ENCODE results near the gene ROR2. TPM values are rescaled to one million over a fixed set of nuclear protein-coding genes. Genes with fewer than 3 reads are reported as not detected.

The ROR2 gene
- total and polyA plus RNA-seq, 2 donors (not counting 3 experiments of a cell fraction or from before 2014, with no cell fraction given) = not detected

- no peaks in the 10 kb centered on the region for H3K4me1 ChIP-seq (ENCODE audit: control insufficient read depth, extremely low read depth, insufficient read depth, low read length)
- no peak for FAIRE-seq
- H3K9ac ChIP-seq (replicated peaks; ENCODE audit: extremely low read depth, insufficient read depth, low read length) = no peak overlapping the region
- no TSS peak for BruUV-seq (replicated peaks)
- H4K20me1 ChIP-seq (replicated peaks; ENCODE audit: control insufficient read depth, extremely low read depth, insufficient read depth, low read length) = no peaks in the 10 kb centered on the region
- no peaks in the 10 kb centered on the region for H3K9me3 ChIP-seq (replicated peaks; ENCODE audit: control insufficient read depth, insufficient read depth, low read length)
- no peak for DNase-seq (ENCODE audit: low read depth, low spot score)
- no peak overlapping the region for H3K27ac ChIP-seq (ENCODE audit: insufficient read depth, low read depth, low read length)
- no peak overlapping the region for H3K4me2 ChIP-seq (ENCODE audit: insufficient read depth, low read length)
- TF ChIP-seq EZH2 (IDR thresholded peaks at IDR 0.05; ENCODE audit: borderline replicate concordance, low read depth, low read length, severe bottlenecking) (no peak), POLR2A (IDR thresholded peaks at IDR 0.05; ENCODE audit: low read depth, low read length) (no peak), FOS (IDR thresholded peaks at IDR 0.05; ENCODE audit: borderline replicate concordance, insufficient read depth, low read length) (no peak), GATA2 (IDR thresholded peaks at IDR 0.05; ENCODE audit: insufficient read depth, insufficient read length, low read depth, low read length) (no peak), MAX (IDR thresholded peaks at IDR 0.05; ENCODE audit: insufficient read depth, insufficient read length) (no peak)
- no peaks in the 10 kb centered on the region for H3K27me3 ChIP-seq (ENCODE audit: control insufficient read depth in 2 of 2, insufficient read depth in 2 of 2, low read length in 2 of 2)
- no peak overlapping the region for H3K4me3 ChIP-seq (replicated peaks in 1 of 3; ENCODE audit: insufficient read depth in 1 of 3, low read depth in 1 of 3, low read length in 3 of 3)
- H3K9me1 ChIP-seq (replicated peaks; ENCODE audit: control insufficient read depth, extremely low read depth, insufficient read depth, low read length) = no peaks in the 10 kb centered on the region
- ChIA-PET POLR2A (no interaction called here), CTCF (no interaction called here)
- intact Hi-C loops (cut with micrococcal nuclease) (no loop called here), dilution Hi-C loops (cut with MboI; ENCODE audit: extremely low pct_ligation_motif_present, low sequenced_read_pairs) (no loop called here)
- H2AFZ ChIP-seq (ENCODE audit: low read depth, low read length) = no peak overlapping the region
- no peaks in the 10 kb centered on the region for H3K79me2 ChIP-seq (ENCODE audit: control insufficient read depth, insufficient read depth, low read length)
- H3K36me3 ChIP-seq (ENCODE audit: control insufficient read depth in 2 of 2, extremely low read depth in 1 of 2, insufficient read depth in 2 of 2, low read length in 2 of 2) = no peaks in the 10 kb centered on the region
These were observed 69.6 kb downstream of the ROR2 start for GRCh38 chr9:91880378-91880972.

- no peaks in the 10 kb centered on the region for H3K27me3 ChIP-seq (ENCODE audit: control insufficient read depth in 2 of 2, insufficient read depth in 2 of 2, low read length in 2 of 2)
- DNase-seq (ENCODE audit: low read depth, low spot score) (no peak), FAIRE-seq (no peak)
- H2AFZ ChIP-seq (ENCODE audit: low read depth, low read length) = no peak overlapping the region
- H3K9me3 ChIP-seq (replicated peaks; ENCODE audit: control insufficient read depth, insufficient read depth, low read length) = no peaks in the 10 kb centered on the region
- BruUV-seq (replicated peaks) = no TSS peak
- no peaks in the 10 kb centered on the region for H3K79me2 ChIP-seq (ENCODE audit: control insufficient read depth, insufficient read depth, low read length)
- CTCF ChIA-PET = no interaction called here
- H3K27ac ChIP-seq (ENCODE audit: insufficient read depth, low read depth, low read length) = no peak overlapping the region
- no peak overlapping the region for H3K4me2 ChIP-seq (ENCODE audit: insufficient read depth, low read length)
- POLR2A ChIA-PET = no interaction called here
- no peaks in the 10 kb centered on the region for H3K4me1 ChIP-seq (ENCODE audit: control insufficient read depth, extremely low read depth, insufficient read depth, low read length)
- H4K20me1 ChIP-seq (replicated peaks; ENCODE audit: control insufficient read depth, extremely low read depth, insufficient read depth, low read length) = no peaks in the 10 kb centered on the region
- no peak for TF ChIP-seq MYC (IDR thresholded peaks at IDR 0.05; ENCODE audit: low read depth, low read length)
- TF ChIP-seq FOS (IDR thresholded peaks at IDR 0.05; ENCODE audit: borderline replicate concordance, insufficient read depth, low read length) = no peak
- no peak for TF ChIP-seq CTCF (IDR thresholded peaks at IDR 0.05; ENCODE audit: extremely low read depth in 1 of 2, insufficient read depth in 1 of 2, low read depth in 1 of 2, low read length in 2 of 2)
- H3K9me1 ChIP-seq (replicated peaks; ENCODE audit: control insufficient read depth, extremely low read depth, insufficient read depth, low read length) = no peaks in the 10 kb centered on the region
- no peak overlapping the region for H3K4me3 ChIP-seq (replicated peaks in 1 of 3; ENCODE audit: insufficient read depth in 1 of 3, low read depth in 1 of 3, low read length in 3 of 3)
- intact Hi-C loops (cut with micrococcal nuclease) = no loop called here
- H3K9ac ChIP-seq (replicated peaks; ENCODE audit: extremely low read depth, insufficient read depth, low read length) = no peak overlapping the region
- H3K36me3 ChIP-seq (ENCODE audit: control insufficient read depth in 2 of 2, extremely low read depth in 1 of 2, insufficient read depth in 2 of 2, low read length in 2 of 2) = no peaks in the 10 kb centered on the region
- dilution Hi-C loops (cut with MboI; ENCODE audit: extremely low pct_ligation_motif_present, low sequenced_read_pairs) = no loop called here
These were observed 70.8 kb downstream of the ROR2 start for GRCh38 chr9:91879231-91879630.

All from endothelial cell of umbilical vein (primary cell).